GM03348 (cell line): ENCODE results near the gene ACYP2.
"Not testable (repeated sequence)": the region's sequence is repeated elsewhere in the genome, so short reads cannot be mapped to it uniquely, and the experiment has no call there.

Source experiments
- DNase-seq: peaks from one replicate; pipeline ENCODE4 v3.0.0; 2012; ENCODE audit warnings: low spot score

Gene ACYP2

GRCh38 chr2:54224997-54225396 lies 109.6 kb downstream of the ACYP2 start:
- DNase-seq: no peak

DNA sequence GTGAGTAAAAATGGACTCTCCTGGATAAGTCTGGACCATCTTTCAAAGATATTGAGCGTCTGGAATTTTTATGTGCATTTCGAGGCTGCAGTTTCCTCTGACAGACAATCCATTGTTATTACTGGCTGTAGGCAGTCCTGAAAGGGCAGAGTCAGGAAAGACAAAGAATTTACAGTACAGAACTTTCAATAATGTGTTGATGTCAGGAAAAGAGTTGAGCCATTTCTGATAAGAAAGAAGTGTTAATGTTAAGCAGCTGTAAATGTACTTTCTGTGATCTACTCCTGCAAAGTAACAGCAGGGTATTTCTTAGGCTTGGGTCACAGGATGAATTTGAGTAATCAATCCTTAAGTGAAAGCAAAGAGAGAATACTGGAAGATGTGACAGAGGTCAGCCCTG lies 110.8 kb downstream of the ACYP2 start:
- no peak for DNase-seq

DNA sequence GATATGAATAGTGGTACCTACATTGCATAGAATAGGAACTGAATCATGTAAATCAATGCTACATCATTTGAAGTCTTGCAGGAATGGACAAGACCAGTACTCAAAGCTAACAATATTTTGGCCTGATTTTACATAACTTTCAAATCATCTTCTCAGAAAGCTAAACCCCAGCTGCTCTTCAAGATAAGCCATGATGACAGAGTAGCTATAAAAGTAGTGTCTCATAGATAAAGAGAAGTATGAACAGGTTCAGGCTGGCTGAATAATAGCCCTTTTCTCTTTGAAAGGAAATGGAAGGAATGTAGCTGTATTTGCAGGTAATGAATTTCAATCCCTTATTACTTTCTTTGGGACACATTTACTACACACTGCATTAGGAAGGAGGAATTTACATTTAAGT lies 112.4 kb downstream of the ACYP2 start:
- DNase-seq: no peak

DNA sequence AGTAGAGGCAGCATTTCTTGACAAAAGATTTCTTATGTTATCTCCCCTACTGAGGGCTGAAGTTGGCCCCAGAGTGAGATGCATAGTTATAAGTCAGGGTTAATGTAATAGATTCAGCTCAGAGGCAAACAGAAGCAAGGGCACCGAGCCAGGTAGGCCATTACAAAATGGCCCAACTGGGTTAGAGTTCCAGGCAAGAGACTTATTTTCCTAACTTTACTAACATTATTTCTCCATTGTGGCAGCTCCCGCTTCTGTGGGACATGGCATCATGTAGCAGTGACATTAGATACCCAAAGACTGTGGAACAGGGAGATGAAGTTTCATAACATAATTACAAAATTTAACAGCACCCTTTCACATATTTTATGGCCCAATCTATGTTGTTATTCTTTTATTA lies 113.5 kb downstream of the ACYP2 start:
- no peak for DNase-seq

- DNase-seq: no peak
These were observed 118.6 kb downstream of the ACYP2 start for GRCh38 chr2:54233832-54234649.

DNA sequence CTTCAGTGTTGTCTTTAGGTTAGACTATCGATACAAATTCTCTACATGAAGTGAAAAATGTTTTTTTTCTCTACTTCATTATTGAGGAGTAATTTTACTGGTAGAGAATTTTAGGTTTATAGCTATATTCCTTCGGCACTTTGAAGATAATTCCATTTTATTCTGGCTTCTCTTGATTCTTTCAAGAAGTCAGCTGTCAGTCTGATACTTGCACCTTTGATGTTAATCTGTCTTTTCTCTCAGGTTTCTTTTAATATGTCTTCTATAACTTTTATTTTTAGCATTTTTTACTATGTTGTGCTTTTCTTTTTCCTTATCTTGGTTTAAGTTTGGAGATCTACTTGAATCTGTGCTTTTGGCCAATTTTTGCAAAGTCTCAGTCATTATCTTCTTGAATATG lies 122.0 kb downstream of the ACYP2 start:
- DNase-seq: no peak

DNA sequence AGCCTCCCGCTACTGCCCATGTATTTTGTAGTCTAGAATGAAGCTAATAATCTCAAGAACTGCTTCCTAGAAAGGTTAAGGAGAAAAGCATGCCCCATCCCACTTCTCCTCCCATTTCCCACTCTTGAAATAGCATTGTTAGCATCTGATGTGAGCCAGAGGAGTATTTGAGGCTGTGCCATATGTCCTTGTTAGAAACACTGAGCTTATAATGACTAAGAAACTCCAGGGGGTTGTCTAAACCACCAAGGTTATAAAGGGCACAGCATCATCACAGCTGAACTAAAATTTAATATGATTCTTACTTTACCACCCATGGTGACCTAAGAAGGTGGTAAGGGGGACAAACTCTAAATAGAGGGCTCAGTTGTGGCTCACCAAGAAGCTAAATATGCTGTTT lies 124.0 kb downstream of the ACYP2 start:
- peak; percentile 44 for DNase-seq

GRCh38 chr2:54240515-54241469 lies 125.4 kb downstream of the ACYP2 start:
- peak; percentile 60 for DNase-seq

DNA sequence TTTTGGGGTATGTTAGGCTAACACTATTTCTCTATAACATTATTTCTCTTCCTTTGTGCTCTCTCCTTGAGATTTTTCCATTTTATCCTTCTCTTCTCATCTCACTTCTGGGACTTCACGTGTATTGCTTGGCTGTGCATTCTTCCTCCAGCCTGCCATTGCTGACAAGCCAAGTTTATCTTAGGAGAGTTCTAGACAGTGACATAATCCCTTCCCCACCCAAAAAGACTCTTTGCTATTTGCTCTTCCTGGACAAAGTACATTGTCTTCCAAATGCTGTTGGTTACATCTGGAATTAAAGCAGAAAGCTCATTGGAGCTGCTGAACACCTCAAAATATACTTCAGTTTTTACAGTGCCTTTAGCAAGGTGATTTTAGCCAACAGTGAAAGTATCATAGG lies 131.7 kb downstream of the ACYP2 start:
- no peak for DNase-seq

DNA sequence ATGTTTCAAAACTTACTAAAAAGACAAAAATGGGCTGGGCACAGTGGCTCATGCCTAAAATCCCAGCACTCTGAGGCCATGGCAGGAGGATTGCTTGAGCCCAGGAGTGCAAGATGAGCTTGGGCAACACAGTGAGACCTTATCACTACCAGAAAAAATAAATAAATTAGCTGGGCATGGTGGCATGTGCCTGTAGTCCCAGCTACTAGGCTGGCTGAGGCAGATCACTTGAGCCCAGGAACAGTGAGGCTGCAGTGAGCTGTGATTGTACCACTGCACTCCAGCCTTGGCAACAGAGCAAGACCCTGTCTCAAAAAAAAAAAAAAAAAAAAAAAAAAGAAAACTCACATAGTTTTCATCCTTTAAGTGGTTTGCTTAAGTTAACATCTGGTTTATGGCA lies 134.2 kb downstream of the ACYP2 start:
- no peak for DNase-seq

DNA sequence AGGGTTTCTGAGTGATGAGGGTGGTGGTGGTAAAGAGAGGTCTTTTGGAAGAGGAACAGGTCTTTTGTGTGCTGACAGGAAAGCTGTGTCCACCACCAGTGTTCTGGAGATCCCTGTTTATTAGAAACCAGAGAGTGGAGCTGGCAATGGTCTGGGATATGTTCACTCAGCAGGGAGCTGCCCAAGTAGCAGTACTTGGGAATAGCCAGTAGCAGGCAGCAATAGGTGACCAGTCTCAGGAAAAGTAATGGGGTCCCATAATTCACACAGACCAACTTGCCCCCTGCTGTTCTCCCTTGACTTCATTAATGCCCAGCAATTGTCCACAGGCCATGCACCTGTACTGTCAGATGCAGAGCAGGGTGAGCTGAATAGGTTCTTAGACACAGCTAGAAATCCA lies 138.8 kb downstream of the ACYP2 start:
- DNase-seq: no peak

DNA sequence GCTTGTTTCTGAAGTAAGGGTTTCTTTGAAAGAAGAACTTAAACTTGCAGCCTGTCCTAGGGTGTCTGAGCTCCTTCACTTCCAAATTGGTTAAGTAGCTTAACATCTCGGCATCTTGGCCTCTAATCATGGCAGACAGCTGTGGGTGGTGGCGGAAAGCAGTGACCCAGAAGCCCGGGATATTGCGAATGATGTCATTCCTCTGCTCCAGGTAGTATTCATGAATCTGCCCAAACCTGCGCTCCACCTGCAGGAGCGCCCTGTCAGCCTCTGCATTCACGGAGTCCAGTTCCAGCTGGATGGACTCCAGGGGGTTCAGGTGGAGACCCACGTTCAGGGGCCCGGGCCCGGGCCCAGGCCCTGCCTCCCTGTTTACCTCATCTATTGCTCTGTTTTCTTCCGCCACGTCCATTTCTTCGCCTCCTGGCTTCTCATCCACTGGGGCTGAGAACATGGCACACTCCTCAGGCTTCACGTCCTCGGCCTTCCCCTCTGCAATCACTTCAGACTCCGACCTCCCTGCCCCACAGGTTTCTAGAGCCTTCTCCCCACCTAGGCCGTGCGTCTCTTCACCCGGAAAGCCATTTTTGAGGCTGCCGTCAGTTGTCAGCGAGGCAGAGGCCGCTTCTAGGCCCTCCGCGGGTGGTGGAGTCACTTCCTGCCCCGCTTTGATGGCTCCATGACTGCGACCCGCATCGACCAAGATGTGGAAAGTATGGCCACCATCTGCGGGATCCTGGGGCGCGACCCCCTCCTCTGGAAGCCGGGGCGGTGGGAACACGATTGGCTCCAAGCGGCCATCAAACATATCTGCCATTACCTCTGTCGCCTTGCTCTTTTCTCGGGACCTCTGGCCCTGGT lies 140.0 kb downstream of the ACYP2 start:
- no peak for DNase-seq

DNA sequence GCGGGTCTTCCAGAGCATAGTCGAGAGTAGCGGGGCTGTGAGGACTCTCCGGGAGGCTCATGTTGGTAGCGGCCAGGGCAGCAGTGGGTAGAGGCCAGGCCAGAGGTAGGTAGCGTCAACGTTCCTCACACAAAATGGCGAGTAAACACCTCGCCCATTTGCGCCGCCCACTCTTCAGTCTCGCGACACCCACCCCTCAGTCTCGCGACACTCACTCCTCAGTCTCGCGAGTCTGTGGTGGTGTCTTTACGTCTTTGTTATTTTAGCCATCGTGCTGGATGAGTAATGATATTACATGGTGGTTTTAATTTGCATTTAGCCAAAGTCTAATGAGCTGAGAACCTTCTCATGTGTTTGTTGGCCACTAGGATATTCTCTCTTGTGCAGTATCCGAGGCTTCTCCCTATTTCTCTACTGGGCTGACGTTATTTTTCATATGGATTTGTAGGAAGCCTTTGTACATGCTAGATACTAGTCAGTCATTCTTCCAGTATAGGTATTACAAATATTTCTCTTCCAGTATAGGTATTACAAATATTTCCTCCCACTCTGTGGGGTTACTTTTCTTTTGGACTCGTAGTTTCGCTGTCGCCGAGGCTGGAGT lies 140.8 kb downstream of the ACYP2 start, which contains the start of gene TSPYL6:
Gene TSPYL6, minus strand, starts transcription at position 139 of the 604 bp plus-strand sequence. Its CDS starts 78 bp downstream, at position 61.
- DNase-seq: no peak

DNA sequence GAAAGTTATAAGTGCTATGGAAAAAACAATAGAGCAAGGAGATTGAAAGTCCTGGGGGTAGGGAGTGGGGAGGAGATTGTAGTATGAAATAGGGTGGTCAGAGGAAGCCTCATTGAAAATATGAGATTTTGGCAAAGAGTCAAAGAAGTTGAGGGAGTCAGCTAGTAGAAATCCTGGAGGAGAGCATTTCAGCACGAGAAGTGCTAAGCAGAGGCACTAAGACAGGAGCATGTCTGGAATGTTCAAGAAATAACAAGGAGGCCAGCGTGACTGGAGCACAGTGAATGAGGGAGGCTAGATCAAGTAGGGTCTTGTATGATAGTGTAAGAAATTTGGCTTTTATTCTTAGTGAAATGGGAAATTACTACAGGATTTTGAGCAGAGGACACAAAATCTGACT lies 142.8 kb downstream of the ACYP2 start:
- no peak for DNase-seq

DNA sequence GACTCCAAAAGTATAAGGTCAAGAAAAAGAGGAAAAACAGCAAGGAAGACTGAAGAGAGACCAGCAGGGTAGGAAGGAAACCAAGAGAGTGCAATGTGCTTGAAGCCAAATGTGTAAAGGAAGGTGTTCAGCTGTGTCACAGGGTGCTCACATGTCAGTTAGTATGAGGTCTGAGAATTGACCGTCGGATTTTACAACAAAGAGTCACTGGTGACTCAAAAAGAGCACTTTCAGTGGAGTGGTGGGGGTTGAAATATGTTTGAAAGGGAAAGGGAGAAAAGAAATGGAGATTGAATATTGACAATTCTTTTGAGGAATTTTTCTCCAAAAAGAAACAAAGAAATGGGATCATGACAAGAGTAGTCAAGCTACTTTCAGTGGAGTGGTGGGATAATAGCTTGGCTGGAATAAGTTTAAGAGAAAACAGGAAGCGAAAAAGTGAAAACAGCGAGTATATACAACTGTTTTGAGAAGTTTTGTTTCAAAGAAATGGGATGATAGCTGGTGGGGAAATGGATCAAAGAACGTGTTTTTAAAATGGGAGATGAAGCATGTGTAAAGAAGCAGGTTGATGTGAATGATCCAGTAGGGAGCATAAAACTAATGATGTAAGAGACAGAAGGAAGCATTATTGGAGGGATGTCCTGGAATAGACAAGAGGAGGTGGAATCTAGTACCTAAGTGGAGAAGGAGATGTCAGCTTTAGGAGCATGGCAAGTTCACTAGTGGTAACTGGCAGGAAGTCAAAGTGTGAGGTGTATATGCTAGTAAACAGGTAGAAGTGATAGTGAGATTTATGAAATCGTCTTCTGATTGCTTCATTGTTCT lies 144.2 kb downstream of the ACYP2 start:
- DNase-seq: no peak

GRCh38 chr2:54260241-54260595 lies 144.8 kb downstream of the ACYP2 start:
- no peak for DNase-seq

DNA sequence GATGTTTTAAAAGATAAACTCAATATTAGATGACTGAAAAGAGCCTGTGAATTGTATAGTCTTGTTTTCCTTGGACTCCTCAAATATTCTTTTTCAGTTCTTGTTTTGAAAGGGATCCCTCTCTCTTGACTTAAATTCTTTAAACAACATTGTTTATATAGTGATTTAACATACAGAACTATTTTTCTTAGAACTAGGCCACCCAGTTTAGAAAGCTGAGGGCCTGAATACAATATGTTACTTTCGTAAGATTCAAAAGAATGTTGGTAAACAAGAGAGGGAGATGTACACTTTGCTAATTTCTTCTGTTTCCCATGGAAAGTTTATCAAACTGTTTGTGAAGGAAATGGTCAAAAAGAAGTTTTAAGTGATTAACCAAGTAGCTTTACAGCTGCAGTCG lies 146.1 kb downstream of the ACYP2 start:
- no peak for DNase-seq

GRCh38 chr2:54262015-54262765 lies 146.8 kb downstream of the ACYP2 start:
- DNase-seq: no peak

- not testable (repeated sequence) for DNase-seq
These were observed 149.7 kb downstream of the ACYP2 start for GRCh38 chr2:54265081-54265480.

GRCh38 chr2:54267577-54267976 lies 152.2 kb downstream of the ACYP2 start:
- DNase-seq: no peak
